ENCODE results near the gene LPGAT1. TPM values are rescaled to one million over a fixed set of nuclear protein-coding genes. Genes with fewer than 3 reads are reported as not detected.

Gene LPGAT1
- polyA plus RNA-seq, 1 experiment: 16.5 TPM

DNA sequence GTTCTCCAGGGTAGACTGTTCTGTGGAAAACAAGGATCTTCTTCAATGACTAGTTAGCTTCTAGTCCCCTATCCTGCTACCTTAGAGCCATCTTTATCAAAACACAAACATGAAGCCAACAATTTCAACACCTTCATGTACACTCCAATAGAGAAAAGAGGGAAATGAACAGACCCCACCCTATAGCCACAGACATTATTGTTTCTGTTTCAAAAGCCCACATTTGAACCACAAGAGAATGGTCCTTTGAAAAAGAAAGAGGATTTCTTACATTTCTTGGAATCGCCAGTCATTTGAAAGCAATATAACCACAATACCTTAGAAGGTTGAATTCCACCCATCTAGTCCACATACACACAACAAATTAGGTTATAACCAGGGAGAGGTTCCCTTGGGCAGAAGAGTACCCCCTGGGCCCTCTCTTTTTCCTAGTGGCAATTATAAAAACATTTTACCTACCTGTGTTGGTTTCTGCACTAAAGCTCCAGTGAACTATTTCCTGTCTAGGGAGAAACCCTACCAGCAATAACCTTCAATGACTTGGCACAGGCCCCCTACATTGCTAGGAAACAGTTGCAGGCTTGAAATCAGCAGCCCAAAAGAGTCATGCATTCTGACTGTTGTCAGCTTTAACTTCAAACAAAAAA lies 2.7 kb upstream of the LPGAT1 start:
- DNase-seq (ENCODE audit: low read depth, low spot score): no peak
- ChIA-PET CTCF (interaction anchor here (2.1 kb wide), 1 partner anchor 135 kb away, joined by 9 read pairs; no protein-coding TSS in a partner anchor), POLR2A (no interaction called here)
- Histone ChIP-seq H3K27ac (ENCODE audit: low read depth, low read length) (no peak overlapping the region), H3K27me3 (ENCODE audit: control insufficient read depth, insufficient read depth, low read length) (peaks cover 7% of the 10 kb centered on the region), H3K4me3 (ENCODE audit: low read depth, low read length) (no peak overlapping the region), H3K9me3 (ENCODE audit: control insufficient read depth, insufficient read depth, low read length) (no peaks in the 10 kb centered on the region)
- TF ChIP-seq, protein P1, sequence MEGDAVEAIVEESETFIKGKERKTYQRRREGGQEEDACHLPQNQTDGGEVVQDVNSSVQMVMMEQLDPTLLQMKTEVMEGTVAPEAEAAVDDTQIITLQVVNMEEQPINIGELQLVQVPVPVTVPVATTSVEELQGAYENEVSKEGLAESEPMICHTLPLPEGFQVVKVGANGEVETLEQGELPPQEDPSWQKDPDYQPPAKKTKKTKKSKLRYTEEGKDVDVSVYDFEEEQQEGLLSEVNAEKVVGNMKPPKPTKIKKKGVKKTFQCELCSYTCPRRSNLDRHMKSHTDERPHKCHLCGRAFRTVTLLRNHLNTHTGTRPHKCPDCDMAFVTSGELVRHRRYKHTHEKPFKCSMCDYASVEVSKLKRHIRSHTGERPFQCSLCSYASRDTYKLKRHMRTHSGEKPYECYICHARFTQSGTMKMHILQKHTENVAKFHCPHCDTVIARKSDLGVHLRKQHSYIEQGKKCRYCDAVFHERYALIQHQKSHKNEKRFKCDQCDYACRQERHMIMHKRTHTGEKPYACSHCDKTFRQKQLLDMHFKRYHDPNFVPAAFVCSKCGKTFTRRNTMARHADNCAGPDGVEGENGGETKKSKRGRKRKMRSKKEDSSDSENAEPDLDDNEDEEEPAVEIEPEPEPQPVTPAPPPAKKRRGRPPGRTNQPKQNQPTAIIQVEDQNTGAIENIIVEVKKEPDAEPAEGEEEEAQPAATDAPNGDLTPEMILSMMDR (IDR thresholded peaks at IDR 0.05; ENCODE audit: low read depth, low read length): no peak

DNA sequence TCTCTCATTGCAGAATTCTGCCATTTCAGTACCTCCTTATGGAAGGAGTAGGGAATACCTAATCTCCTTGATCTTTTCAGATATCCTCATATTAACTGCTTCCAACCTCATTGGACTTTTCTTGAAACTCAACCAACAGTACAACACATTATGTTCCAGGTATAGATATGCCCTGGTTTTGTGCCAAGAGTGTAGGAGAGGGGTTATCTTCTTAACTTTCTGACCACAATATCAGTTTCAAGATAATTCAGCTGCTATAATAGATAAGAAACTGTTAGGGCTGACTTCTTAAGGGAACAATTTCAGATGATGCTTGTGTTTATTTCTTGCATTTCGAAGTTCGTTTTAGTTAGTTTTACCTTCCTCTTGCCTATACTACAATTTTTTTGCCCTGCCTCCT lies 2.1 kb upstream of the LPGAT1 start:
- H3K4me3 ChIP-seq (ENCODE audit: low read depth, low read length): no peak overlapping the region
- no peaks in the 10 kb centered on the region for H3K9me3 ChIP-seq (ENCODE audit: control insufficient read depth, insufficient read depth, low read length)
- DNase-seq (ENCODE audit: low read depth, low spot score): no peak
- TF ChIP-seq, protein P1 (IDR thresholded peaks at IDR 0.05; ENCODE audit: low read depth, low read length): no peak
- POLR2A ChIA-PET: no interaction called here
- H3K27me3 ChIP-seq (ENCODE audit: control insufficient read depth, insufficient read depth, low read length): peaks cover 7% of the 10 kb centered on the region
- no peak overlapping the region for H3K27ac ChIP-seq (ENCODE audit: low read depth, low read length)
- CTCF ChIA-PET: interaction anchor here (2.1 kb wide), 1 partner anchor 134 kb away, joined by 9 read pairs; no protein-coding TSS in a partner anchor

DNA sequence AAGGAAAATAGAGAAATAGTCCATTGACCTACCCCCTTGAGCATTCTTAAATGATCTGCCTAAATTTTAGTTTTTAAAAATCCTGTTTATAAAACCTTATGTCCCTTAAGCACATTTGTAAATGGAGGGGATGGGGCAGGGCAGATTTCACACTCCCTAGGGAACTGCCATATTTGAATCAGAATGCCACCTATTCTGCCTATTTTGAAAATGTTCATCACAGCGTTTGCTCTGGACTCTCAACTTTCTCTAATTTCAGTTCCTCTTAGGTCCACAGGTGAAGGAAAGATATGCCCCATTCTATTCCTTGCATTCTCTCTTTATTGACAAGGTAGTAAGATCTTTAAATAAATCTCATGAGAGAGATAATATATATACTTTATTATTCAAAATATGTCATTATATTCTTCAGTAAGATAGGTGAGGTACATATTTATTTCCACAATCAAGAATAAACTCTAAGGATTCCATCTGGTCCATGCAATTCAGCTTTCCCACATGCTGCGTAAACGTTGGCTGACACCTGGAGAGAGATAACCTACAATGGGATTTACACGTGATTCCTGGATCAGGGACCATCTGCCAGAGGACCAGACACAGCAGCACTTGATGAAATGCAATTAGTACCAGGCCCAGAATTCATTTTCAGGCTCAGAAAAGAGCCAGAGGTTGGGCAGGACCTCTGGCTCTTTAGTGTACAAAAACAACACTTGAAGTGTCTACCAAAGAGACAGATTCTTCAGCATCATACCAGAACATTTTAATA lies 1.2 kb upstream of the LPGAT1 start:
- Histone ChIP-seq H3K9me3 (ENCODE audit: control insufficient read depth, insufficient read depth, low read length) (no peaks in the 10 kb centered on the region), H3K27ac (ENCODE audit: low read depth, low read length) (no peak overlapping the region), H3K4me3 (ENCODE audit: low read depth, low read length) (no peak overlapping the region), H3K27me3 (ENCODE audit: control insufficient read depth, insufficient read depth, low read length) (peaks cover 5% of the 10 kb centered on the region)
- CTCF ChIA-PET: interaction anchor here (0.7 to 1.5 kb wide), 3 partner anchors 56 to 197 kb away, joined by 3 to 5 read pairs (median 3); no protein-coding TSS in a partner anchor
- TF ChIP-seq, protein P1 (IDR thresholded peaks at IDR 0.05; ENCODE audit: low read depth, low read length): no peak
- POLR2A ChIA-PET: no interaction called here
- no peak for DNase-seq (ENCODE audit: low read depth, low spot score)

DNA sequence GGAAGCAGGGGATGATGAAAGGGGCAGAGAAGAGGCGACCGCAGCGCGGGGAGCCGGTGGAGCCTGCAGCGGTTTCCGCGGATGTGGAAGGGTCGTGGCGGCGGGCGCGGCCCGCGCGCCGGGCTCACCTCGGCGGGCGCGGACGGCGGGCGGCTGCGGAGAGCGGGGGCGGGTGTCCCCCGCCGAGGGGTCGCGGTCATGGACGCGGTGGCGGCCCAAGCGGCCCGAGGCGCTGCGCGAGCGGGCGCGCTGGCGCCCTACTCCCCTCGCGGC lies 572 bp downstream of the LPGAT1 start:
- TF ChIP-seq, protein P1 (IDR thresholded peaks at IDR 0.05; ENCODE audit: low read depth, low read length): no peak
- ChIA-PET POLR2A (no interaction called here), CTCF (interaction anchor here (5.8 kb wide), 1 partner anchor 132 kb away, joined by 29 read pairs; no protein-coding TSS in a partner anchor)
- no peak for DNase-seq (ENCODE audit: low read depth, low spot score)
- H3K27me3 ChIP-seq (ENCODE audit: control insufficient read depth, insufficient read depth, low read length): peaks cover 3% of the 10 kb centered on the region
- no peak overlapping the region for H3K27ac ChIP-seq (ENCODE audit: low read depth, low read length)
- H3K9me3 ChIP-seq (ENCODE audit: control insufficient read depth, insufficient read depth, low read length): no peaks in the 10 kb centered on the region
- peak overlapping the region; percentile 69 for H3K4me3 ChIP-seq (ENCODE audit: low read depth, low read length)
